ENCODE results near the gene ABTB1.

The ABTB1 gene

GRCh38 chr3:127684871-127685707, 12.3 kb downstream of the ABTB1 start:
- no peaks in the 10 kb centered on the region for H3K9me3 Mint-ChIP-seq (ENCODE audit: low read depth)
- no peaks in the 10 kb centered on the region for H3K27me3 Mint-ChIP-seq
- H3K4me3 Mint-ChIP-seq: no peak overlapping the region
- H3K36me3 Mint-ChIP-seq: no peaks in the 10 kb centered on the region
- H3K4me1 Mint-ChIP-seq (ENCODE audit: low read depth): peaks cover 12% of the 10 kb centered on the region
- no peak overlapping the region for H3K27ac Mint-ChIP-seq

GRCh38 chr3:127685708-127686511, 13.2 kb downstream of the ABTB1 start:
- Mint-ChIP-seq H3K27ac (no peak overlapping the region), H3K4me1 (ENCODE audit: low read depth) (peaks cover 12% of the 10 kb centered on the region), H3K4me3 (no peak overlapping the region), H3K9me3 (ENCODE audit: low read depth) (no peaks in the 10 kb centered on the region), H3K27me3 (no peaks in the 10 kb centered on the region), H3K36me3 (no peaks in the 10 kb centered on the region)

DNA sequence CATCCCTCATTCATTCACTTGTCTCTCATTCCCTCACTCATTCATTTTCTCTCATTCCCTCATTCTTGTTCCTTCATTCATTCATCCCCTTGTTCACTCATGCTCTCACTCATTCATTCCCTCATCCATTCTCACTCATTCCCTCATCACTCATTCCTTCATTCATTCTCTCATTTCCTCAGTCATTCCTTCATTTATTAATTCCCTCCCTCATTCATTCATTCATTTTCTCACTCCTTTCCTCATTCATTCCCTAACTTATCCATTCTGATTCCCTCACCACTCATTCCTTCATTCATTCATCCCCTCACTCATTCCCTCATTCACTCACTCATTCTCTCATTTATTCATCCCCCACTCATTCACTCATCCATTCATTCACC, 13.8 kb downstream of the ABTB1 start:
- no peaks in the 10 kb centered on the region for H3K9me3 Mint-ChIP-seq (ENCODE audit: low read depth)
- no peaks in the 10 kb centered on the region for H3K36me3 Mint-ChIP-seq
- H3K27ac Mint-ChIP-seq: no peak overlapping the region
- H3K27me3 Mint-ChIP-seq: no peaks in the 10 kb centered on the region
- H3K4me3 Mint-ChIP-seq: no peak overlapping the region
- peaks cover 12% of the 10 kb centered on the region for H3K4me1 Mint-ChIP-seq (ENCODE audit: low read depth)

DNA sequence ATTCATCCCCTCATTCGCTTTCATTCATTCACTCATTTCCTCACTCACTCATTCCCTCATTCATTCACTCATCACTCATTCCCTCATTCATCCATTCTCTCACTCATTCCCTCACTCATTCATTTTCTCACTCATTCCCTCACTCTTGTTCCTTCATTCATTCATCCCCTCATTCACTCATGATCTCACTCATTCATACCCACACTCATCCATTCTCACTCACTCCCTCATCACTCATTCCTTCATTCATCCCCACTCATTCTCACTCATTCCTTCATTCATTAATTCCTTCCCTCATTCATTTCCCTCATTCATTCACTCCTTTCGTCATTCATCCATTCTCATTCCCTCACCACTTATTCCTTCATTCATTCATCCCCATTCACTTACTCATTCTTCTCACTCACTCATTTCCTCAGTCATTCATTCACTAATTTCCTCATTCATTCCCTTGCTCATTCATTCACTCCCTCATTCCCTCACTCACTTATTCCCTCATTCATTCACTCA, 14.5 kb downstream of the ABTB1 start:
- no peaks in the 10 kb centered on the region for H3K36me3 Mint-ChIP-seq
- no peak overlapping the region for H3K4me3 Mint-ChIP-seq
- peaks cover 12% of the 10 kb centered on the region for H3K4me1 Mint-ChIP-seq (ENCODE audit: low read depth)
- H3K27me3 Mint-ChIP-seq: no peaks in the 10 kb centered on the region
- no peak overlapping the region for H3K27ac Mint-ChIP-seq
- no peaks in the 10 kb centered on the region for H3K9me3 Mint-ChIP-seq (ENCODE audit: low read depth)

DNA sequence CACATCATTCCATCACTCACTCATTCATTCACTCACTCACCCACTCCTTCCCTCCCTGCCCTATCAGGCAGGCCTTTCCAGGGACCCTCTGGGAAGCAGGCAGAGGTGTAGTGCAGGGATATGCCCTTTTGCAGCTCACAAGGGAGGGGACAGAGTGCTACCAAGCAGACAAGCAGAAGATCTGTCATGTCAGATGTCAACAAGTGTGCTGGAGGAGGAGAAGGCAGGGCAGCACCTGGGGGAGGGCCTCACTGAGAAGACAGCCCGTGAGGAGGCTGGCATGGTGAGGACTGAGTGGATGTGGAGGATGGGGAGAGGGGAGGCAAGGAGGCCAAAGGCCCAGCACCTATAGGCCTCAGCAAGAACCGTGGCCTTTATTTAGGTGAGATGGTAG, 15.3 kb downstream of the ABTB1 start:
- Mint-ChIP-seq H3K4me3 (no peak overlapping the region), H3K36me3 (no peaks in the 10 kb centered on the region)

DNA sequence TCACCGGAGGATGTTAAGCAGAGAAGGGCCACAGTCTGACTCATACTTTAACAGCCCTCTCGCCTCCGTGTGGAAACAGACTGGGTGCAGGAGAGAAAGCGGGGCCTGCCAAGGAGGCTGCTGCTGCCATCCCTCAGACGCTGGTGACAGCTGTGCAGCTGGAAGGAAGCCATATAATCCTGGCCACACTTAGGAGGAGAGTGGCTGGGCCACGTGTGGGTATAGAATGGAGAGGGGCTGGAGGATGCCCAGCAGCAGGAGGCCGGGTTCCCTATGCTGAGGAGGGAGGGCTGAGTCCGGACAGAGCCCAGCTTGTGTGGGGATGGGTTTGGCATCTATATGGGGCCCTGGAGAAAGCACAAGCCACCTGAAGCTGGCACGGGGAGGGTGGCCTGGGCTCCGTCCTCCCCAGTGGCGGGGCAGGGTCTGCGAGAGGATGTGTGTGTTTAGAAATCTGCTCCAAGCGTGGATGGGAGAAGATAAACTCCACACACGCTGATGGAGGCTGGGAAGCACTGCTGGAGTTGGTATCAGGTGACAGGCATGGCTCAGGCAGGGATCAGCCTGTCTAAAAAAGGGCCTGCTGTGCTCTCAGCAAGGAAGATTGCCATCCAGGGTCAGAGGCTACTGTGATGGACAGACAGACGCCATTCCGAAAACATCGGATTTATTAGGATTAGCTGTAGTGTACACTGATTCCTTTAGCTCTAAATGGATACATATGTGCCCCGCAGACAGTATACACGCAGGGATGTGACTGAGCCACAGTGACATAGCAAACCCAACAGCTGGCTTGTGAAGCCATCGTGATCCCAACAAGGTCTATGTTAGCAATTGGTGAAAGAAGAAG, 15.9 kb downstream of the ABTB1 start:
- Mint-ChIP-seq H3K9me3 (ENCODE audit: low read depth) (no peaks in the 10 kb centered on the region), H3K4me3 (no peak overlapping the region), H3K27ac (no peak overlapping the region), H3K36me3 (no peaks in the 10 kb centered on the region), H3K4me1 (ENCODE audit: low read depth) (peaks cover 10% of the 10 kb centered on the region), H3K27me3 (no peaks in the 10 kb centered on the region)

More for the DNA sequence above, 15.3 kb downstream of the ABTB1 start:
- Mint-ChIP-seq H3K4me1 (ENCODE audit: low read depth) (peaks cover 12% of the 10 kb centered on the region), H3K9me3 (ENCODE audit: low read depth) (no peaks in the 10 kb centered on the region), H3K27ac (no peak overlapping the region), H3K27me3 (no peaks in the 10 kb centered on the region)

GRCh38 chr3:127689266-127689860, 16.6 kb downstream of the ABTB1 start:
- H3K27ac Mint-ChIP-seq: no peak overlapping the region
- peaks cover 2% of the 10 kb centered on the region for H3K4me1 Mint-ChIP-seq (ENCODE audit: low read depth)
- no peaks in the 10 kb centered on the region for H3K27me3 Mint-ChIP-seq
- no peaks in the 10 kb centered on the region for H3K9me3 Mint-ChIP-seq (ENCODE audit: low read depth)
- no peak overlapping the region for H3K4me3 Mint-ChIP-seq
- no peaks in the 10 kb centered on the region for H3K36me3 Mint-ChIP-seq

GRCh38 chr3:127690106-127690505, 17.4 kb downstream of the ABTB1 start:
- Mint-ChIP-seq H3K4me1 (ENCODE audit: low read depth) (no peaks in the 10 kb centered on the region), H3K27ac (no peak overlapping the region), H3K4me3 (no peak overlapping the region), H3K9me3 (ENCODE audit: low read depth) (no peaks in the 10 kb centered on the region), H3K27me3 (no peaks in the 10 kb centered on the region), H3K36me3 (no peaks in the 10 kb centered on the region)

DNA sequence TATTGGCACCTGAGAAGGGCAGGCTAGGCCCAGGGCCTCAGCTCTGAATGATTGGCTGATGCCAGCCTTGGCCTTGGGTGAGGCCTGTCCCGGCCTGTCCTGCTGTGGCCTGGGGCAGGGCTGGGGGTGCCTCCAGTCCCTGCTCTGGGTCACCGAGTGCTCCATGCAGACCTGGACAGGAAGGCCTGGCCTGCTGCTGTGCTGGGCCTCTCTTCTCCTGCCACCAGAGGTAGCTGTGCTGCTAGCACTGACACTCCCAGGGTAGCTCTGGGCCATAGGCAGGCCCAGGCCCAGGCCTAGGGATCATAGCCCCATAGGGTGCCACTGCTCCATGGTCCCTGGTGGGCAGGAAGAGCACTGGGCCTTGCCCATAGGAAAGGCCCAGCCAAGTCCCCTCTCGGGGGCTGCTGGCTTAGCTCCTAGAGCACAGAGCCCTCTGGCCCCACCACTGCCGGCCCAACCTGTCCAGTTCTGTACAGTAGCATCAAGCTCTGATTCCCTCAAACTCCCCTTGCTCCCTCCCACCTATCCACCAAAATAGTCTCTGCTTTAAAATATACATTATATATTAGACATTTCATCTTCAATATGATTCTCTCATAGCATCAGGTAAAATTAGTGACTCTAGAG, 18.2 kb downstream of the ABTB1 start:
- H3K27me3 Mint-ChIP-seq: no peaks in the 10 kb centered on the region
- H3K9me3 Mint-ChIP-seq (ENCODE audit: low read depth): no peaks in the 10 kb centered on the region
- H3K27ac Mint-ChIP-seq: no peak overlapping the region

GRCh38 chr3:127691489-127691888, 18.7 kb downstream of the ABTB1 start:
- Mint-ChIP-seq H3K27ac (no peak overlapping the region), H3K27me3 (no peaks in the 10 kb centered on the region), H3K4me3 (no peak overlapping the region), H3K36me3 (no peaks in the 10 kb centered on the region), H3K4me1 (ENCODE audit: low read depth) (no peaks in the 10 kb centered on the region), H3K9me3 (ENCODE audit: low read depth) (no peaks in the 10 kb centered on the region)

More for the DNA sequence above, 18.2 kb downstream of the ABTB1 start:
- Mint-ChIP-seq H3K4me3 (no peak overlapping the region), H3K36me3 (no peaks in the 10 kb centered on the region), H3K4me1 (ENCODE audit: low read depth) (no peaks in the 10 kb centered on the region)

DNA sequence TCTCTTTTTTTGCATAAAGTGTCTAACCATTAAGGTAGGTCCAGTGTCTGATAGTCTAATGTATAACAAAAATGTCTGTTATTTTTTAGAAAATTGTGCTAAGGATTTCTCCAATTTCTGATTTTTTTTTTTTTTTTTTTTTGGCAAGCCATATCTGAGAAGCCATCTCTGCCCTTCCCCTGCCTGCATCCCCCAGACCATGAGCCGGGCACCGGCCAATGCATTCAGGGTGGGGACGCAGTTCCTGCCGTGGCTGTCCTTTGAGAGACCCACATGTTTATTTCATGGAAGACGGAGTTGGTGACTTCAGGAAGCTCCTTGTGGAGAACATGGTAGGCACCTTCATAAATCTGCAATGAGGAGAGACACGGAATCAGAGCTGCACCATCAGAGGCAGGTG, 19.2 kb downstream of the ABTB1 start:
- Mint-ChIP-seq H3K9me3 (ENCODE audit: low read depth) (no peaks in the 10 kb centered on the region), H3K36me3 (no peaks in the 10 kb centered on the region), H3K27me3 (no peaks in the 10 kb centered on the region), H3K4me1 (ENCODE audit: low read depth) (no peaks in the 10 kb centered on the region), H3K4me3 (no peak overlapping the region), H3K27ac (no peak overlapping the region)

DNA sequence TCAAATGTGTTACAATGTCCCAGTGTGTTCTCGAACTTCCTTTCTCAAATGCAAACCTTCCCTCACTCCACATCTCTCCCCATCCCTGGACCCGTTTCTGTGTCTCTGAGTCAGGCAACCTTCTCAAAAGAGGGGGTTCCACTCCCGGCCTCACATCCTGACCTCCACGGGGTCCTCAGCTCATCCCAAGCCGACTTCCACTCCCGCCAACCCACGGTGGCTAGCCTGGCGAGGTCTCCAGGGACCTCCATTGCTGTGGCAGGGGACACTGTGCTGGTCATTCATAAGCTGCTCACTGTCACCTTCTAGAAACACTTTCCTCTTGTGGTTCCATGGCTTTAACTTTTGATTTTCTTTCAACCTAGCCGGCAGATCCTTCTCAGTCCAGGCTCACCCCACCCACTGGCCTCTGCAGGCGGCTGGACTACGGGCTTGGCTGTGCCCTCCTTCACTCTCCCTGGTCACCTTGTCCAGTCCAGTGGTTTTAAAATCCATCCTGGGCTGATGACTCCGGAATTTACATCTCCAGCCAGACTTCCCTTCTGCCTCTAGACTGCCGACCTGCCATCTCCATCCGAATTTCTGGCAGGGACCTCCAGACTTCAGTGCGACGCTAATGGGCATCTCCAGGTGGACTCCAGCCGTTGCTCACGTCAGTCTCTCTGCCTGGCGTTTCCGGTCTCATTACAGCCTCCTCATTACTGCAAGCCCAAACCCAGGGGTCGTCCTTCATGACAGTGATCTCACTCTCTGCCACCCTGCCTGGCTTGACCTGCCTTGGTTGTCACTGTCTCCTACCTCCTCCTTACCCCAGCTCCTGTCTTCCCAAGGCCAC, 20.0 kb downstream of the ABTB1 start:
- Mint-ChIP-seq H3K9me3 (ENCODE audit: low read depth) (no peaks in the 10 kb centered on the region), H3K27ac (no peak overlapping the region), H3K4me1 (ENCODE audit: low read depth) (peaks cover 2% of the 10 kb centered on the region), H3K27me3 (no peaks in the 10 kb centered on the region), H3K4me3 (no peak overlapping the region), H3K36me3 (no peaks in the 10 kb centered on the region)

DNA sequence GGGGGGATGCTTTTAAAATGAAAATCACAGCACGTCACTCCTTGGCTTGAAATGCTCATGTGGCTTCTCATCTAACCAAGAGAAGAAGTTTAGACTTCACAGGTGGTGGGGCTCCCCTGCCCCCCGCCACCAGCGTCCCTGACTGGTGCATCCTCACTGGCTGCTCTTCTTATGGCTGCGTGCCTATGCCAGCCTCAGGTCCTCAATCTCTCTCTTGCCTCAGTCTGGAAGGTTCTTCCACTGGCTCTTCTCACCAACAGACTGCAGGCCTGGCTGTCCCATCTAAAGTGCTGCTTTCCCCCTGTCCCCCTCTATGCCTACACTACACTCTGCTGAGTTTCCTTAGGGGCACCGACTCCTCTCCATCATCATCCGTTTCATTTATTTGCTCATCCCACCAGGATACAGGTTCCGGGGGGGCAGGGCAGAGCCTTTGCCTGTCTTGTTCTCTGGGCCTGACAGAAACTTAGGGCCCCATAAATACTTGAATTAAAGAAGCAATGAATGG, 20.6 kb downstream of the ABTB1 start:
- peaks cover 2% of the 10 kb centered on the region for H3K4me1 Mint-ChIP-seq (ENCODE audit: low read depth)
- no peak overlapping the region for H3K4me3 Mint-ChIP-seq
- no peaks in the 10 kb centered on the region for H3K9me3 Mint-ChIP-seq (ENCODE audit: low read depth)
- no peaks in the 10 kb centered on the region for H3K27me3 Mint-ChIP-seq
- no peak overlapping the region for H3K27ac Mint-ChIP-seq
- no peaks in the 10 kb centered on the region for H3K36me3 Mint-ChIP-seq
